Measurements from ENCODE around the gene SNCG.
"Not testable (repeated sequence)": the region's sequence is repeated elsewhere in the genome, so short reads cannot be mapped to it uniquely, and the experiment has no call there.

SNCG gene

GRCh38 chr10:87000491-87000890, 42.1 kb downstream of the SNCG start:
- H3K27me3 ChIP-seq (replicated peaks; ENCODE audit: insufficient read depth, low read length), result no peaks in the 10 kb centered on the region
- no peak overlapping the region for H3K9ac ChIP-seq (ENCODE audit: low read length)
- TF ChIP-seq EZH2 (optimal IDR thresholded peaks at IDR 0.05; ENCODE audit: low read depth, low read length) (no peak), EZH2phosphoT487 (IDR thresholded peaks at IDR 0.05; ENCODE audit: low read length) (no peak), CTCF (IDR thresholded peaks at IDR 0.05; ENCODE audit: low read length) (no peak)
- H3K4me2 ChIP-seq (ENCODE audit: low read depth, low read length), result no peak overlapping the region
- H4K20me1 ChIP-seq (ENCODE audit: insufficient read depth, low read length), result no peaks in the 10 kb centered on the region
- no peaks in the 10 kb centered on the region for H3K9me3 ChIP-seq (replicated peaks; ENCODE audit: insufficient read depth, low read length)
- H3K4me1 ChIP-seq (ENCODE audit: low read length), result no peaks in the 10 kb centered on the region
- no peak overlapping the region for H2AFZ ChIP-seq (ENCODE audit: low read length)
- H3F3A ChIP-seq (ENCODE audit: insufficient read depth, low read length), result no peaks in the 10 kb centered on the region
- H3K9me2 ChIP-seq (replicated peaks; ENCODE audit: insufficient read depth, low read length), result no peaks in the 10 kb centered on the region
- H3K79me2 ChIP-seq (ENCODE audit: low read length), result no peaks in the 10 kb centered on the region
- no peaks in the 10 kb centered on the region for H3K36me3 ChIP-seq (replicated peaks; ENCODE audit: insufficient read depth, low read length)
- no peak for DNase-seq
- no peak overlapping the region for H3K4me3 ChIP-seq (ENCODE audit: low read length)
- H3K27ac ChIP-seq (ENCODE audit: low read length), result no peak overlapping the region

- not testable (repeated sequence) for H3K4me2 ChIP-seq (ENCODE audit: low read depth, low read length); H3K79me2 ChIP-seq (ENCODE audit: low read length); H3K36me3 ChIP-seq (replicated peaks; ENCODE audit: insufficient read depth, low read length); H2AFZ ChIP-seq (ENCODE audit: low read length); H3K27me3 ChIP-seq (replicated peaks; ENCODE audit: insufficient read depth, low read length); H3K4me1 ChIP-seq (ENCODE audit: low read length); H3F3A ChIP-seq (ENCODE audit: insufficient read depth, low read length); H3K9me2 ChIP-seq (replicated peaks; ENCODE audit: insufficient read depth, low read length); H3K9me3 ChIP-seq (replicated peaks; ENCODE audit: insufficient read depth, low read length); DNase-seq; H3K27ac ChIP-seq (ENCODE audit: low read length); H4K20me1 ChIP-seq (ENCODE audit: insufficient read depth, low read length); H3K4me3 ChIP-seq (ENCODE audit: low read length); H3K9ac ChIP-seq (ENCODE audit: low read length)
These were observed 48.7 kb downstream of the SNCG start for GRCh38 chr10:87007124-87007523.

GRCh38 chr10:87007674-87008073, 49.3 kb downstream of the SNCG start:
- H2AFZ ChIP-seq (ENCODE audit: low read length); H3K9me2 ChIP-seq (replicated peaks; ENCODE audit: insufficient read depth, low read length); H3K27ac ChIP-seq (ENCODE audit: low read length); H3K9ac ChIP-seq (ENCODE audit: low read length); H3K4me3 ChIP-seq (ENCODE audit: low read length); H3K4me2 ChIP-seq (ENCODE audit: low read depth, low read length); H3F3A ChIP-seq (ENCODE audit: insufficient read depth, low read length); H3K9me3 ChIP-seq (replicated peaks; ENCODE audit: insufficient read depth, low read length); H3K79me2 ChIP-seq (ENCODE audit: low read length); DNase-seq; H4K20me1 ChIP-seq (ENCODE audit: insufficient read depth, low read length); H3K36me3 ChIP-seq (replicated peaks; ENCODE audit: insufficient read depth, low read length); H3K27me3 ChIP-seq (replicated peaks; ENCODE audit: insufficient read depth, low read length); H3K4me1 ChIP-seq (ENCODE audit: low read length): not testable (repeated sequence)

- H3K27me3 ChIP-seq (replicated peaks; ENCODE audit: insufficient read depth, low read length); DNase-seq; H3K27ac ChIP-seq (ENCODE audit: low read length); H3K4me1 ChIP-seq (ENCODE audit: low read length); H2AFZ ChIP-seq (ENCODE audit: low read length); H3K4me2 ChIP-seq (ENCODE audit: low read depth, low read length); H3K9me2 ChIP-seq (replicated peaks; ENCODE audit: insufficient read depth, low read length); H4K20me1 ChIP-seq (ENCODE audit: insufficient read depth, low read length); H3F3A ChIP-seq (ENCODE audit: insufficient read depth, low read length); H3K4me3 ChIP-seq (ENCODE audit: low read length); H3K9me3 ChIP-seq (replicated peaks; ENCODE audit: insufficient read depth, low read length); H3K9ac ChIP-seq (ENCODE audit: low read length); H3K79me2 ChIP-seq (ENCODE audit: low read length); H3K36me3 ChIP-seq (replicated peaks; ENCODE audit: insufficient read depth, low read length): not testable (repeated sequence)
These were observed 49.9 kb downstream of the SNCG start for GRCh38 chr10:87008303-87008702.

- not testable (repeated sequence) for H3K4me1 ChIP-seq (ENCODE audit: low read length); H3K36me3 ChIP-seq (replicated peaks; ENCODE audit: insufficient read depth, low read length)
These were observed 50.8 kb downstream of the SNCG start for GRCh38 chr10:87009134-87009696.

More at GRCh38 chr10:87009134-87009696, 50.8 kb downstream of the SNCG start:
- H3F3A ChIP-seq (ENCODE audit: insufficient read depth, low read length); H3K9ac ChIP-seq (ENCODE audit: low read length); DNase-seq; H3K4me2 ChIP-seq (ENCODE audit: low read depth, low read length); H3K4me3 ChIP-seq (ENCODE audit: low read length); H3K79me2 ChIP-seq (ENCODE audit: low read length); H3K27me3 ChIP-seq (replicated peaks; ENCODE audit: insufficient read depth, low read length); H3K27ac ChIP-seq (ENCODE audit: low read length); H2AFZ ChIP-seq (ENCODE audit: low read length); H3K9me2 ChIP-seq (replicated peaks; ENCODE audit: insufficient read depth, low read length); H4K20me1 ChIP-seq (ENCODE audit: insufficient read depth, low read length); H3K9me3 ChIP-seq (replicated peaks; ENCODE audit: insufficient read depth, low read length): not testable (repeated sequence)

All from MM.1S (cell line).